Kidney epithelial cell (primary cell): ENCODE measurements around the gene CCDC7. TPM values are rescaled to one million over a fixed set of nuclear protein-coding genes. Genes with fewer than 3 reads are reported as not detected.

ENCODE experiments used
- DNase-seq: peaks from one replicate; pipeline ENCODE4 v3.0.0-alpha.2; 2010; ENCODE audit warnings: low read depth
- H3K27me3 ChIP-seq: 2 replicates; pipeline ENCODE4 v1.6.0; 2011; ENCODE audit warnings: low read length; ENCODE audit not compliant: control insufficient read depth, insufficient read depth
- H3K36me3 ChIP-seq: 2 replicates; pipeline ENCODE4 v1.5.1; 2011; ENCODE audit warnings: low read length; ENCODE audit not compliant: control insufficient read depth, insufficient read depth
- H3K4me3 ChIP-seq: 2 replicates; pipeline ENCODE4 v1.5.1; 2011; ENCODE audit warnings: low read depth, mild to moderate bottlenecking, control low read depth, low read length
- CTCF ChIP-seq: IDR thresholded peaks from 2 replicates; pipeline ENCODE4 v1.5.1; 2011; ENCODE audit warnings: mild to moderate bottlenecking, moderate library complexity, low read length, control low read depth, inconsistent platforms; ENCODE audit not compliant: insufficient read depth, poor library complexity, severe bottlenecking
- total RNA-seq: library from RNA; depleted of rRNA; stranded (reverse); fragments of >200 nt; gene quantifications from 2 replicates; pipeline ENCODE4 v1.2.3, GENCODE V29; 2015

CCDC7 gene
- total RNA-seq, 1 donor from 2014 or later = 2.7 TPM

- no peaks in the 10 kb centered on the region for H3K27me3 ChIP-seq
- TF ChIP-seq CTCF = no peak
- no peak for DNase-seq
- H3K4me3 ChIP-seq = no peak overlapping the region
- no peaks in the 10 kb centered on the region for H3K36me3 ChIP-seq
These were observed 36.2 kb upstream of the CCDC7 start for GRCh38 chr10:32409741-32410140.

GRCh38 chr10:32410569-32410968, 35.4 kb upstream of the CCDC7 start:
- no peaks in the 10 kb centered on the region for H3K36me3 ChIP-seq
- no peak for DNase-seq
- H3K27me3 ChIP-seq = no peaks in the 10 kb centered on the region
- no peak overlapping the region for H3K4me3 ChIP-seq
- TF ChIP-seq CTCF = no peak

GRCh38 chr10:32411797-32412498, 34.0 kb upstream of the CCDC7 start:
- no peaks in the 10 kb centered on the region for H3K36me3 ChIP-seq
- no peaks in the 10 kb centered on the region for H3K27me3 ChIP-seq
- TF ChIP-seq CTCF = no peak
- no peak for DNase-seq
- no peak overlapping the region for H3K4me3 ChIP-seq

- peak; percentile 51 for DNase-seq
- Histone ChIP-seq H3K27me3 (no peaks in the 10 kb centered on the region), H3K4me3 (no peak overlapping the region), H3K36me3 (no peaks in the 10 kb centered on the region)
- no peak for TF ChIP-seq CTCF
These were observed 33.5 kb upstream of the CCDC7 start for GRCh38 chr10:32412499-32412853.

- TF ChIP-seq CTCF = no peak
- no peaks in the 10 kb centered on the region for H3K36me3 ChIP-seq
- no peak overlapping the region for H3K4me3 ChIP-seq
- DNase-seq = peak; percentile 95
- no peaks in the 10 kb centered on the region for H3K27me3 ChIP-seq
These were observed 32.4 kb upstream of the CCDC7 start for GRCh38 chr10:32413513-32413912.

GRCh38 chr10:32415361-32415760, 30.6 kb upstream of the CCDC7 start:
- Histone ChIP-seq H3K4me3 (no peak overlapping the region), H3K27me3 (no peaks in the 10 kb centered on the region), H3K36me3 (no peaks in the 10 kb centered on the region)
- TF ChIP-seq CTCF = no peak
- DNase-seq = no peak
